Measurements from ENCODE around the gene EPHB2. TPM values are rescaled to one million over a fixed set of nuclear protein-coding genes. Genes with fewer than 3 reads are reported as not detected.

Gene EPHB2
- total RNA-seq, 2 experiments from 2014 or later = 0.08 TPM; not detected in 1

DNA sequence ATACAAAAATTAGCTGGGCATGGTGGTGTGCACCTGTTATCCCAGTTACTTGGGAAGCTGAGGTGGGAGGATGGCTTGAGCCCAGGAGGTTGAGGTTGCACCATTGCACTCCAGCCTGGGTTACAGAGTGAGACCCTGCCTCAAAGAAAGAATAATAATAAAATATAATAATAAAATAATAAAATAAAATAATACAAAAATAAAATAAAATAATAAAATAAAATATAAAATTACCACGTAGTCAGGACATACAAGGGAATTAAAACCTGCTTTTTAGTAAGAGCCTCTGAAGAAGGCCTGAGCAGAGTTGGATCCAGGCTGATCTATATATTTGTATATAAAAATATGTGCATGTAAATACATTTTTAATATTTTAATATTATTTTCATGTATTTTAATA, 41.7 kb downstream of the EPHB2 start:
- ChIA-PET POLR2A (no interaction called here), CTCF (no interaction called here)
- H3K4me1 ChIP-seq (ENCODE audit: insufficient read depth, low read length) = no peaks in the 10 kb centered on the region
- H3K27ac ChIP-seq (ENCODE audit: low read depth in 1 of 2, low read length in 2 of 2) = no peak overlapping the region
- H3K36me3 ChIP-seq (ENCODE audit: insufficient read depth, low read length) = no peaks in the 10 kb centered on the region
- intact Hi-C loops (cut with DNase I, micrococcal nuclease) = no loop called here
- Mint-ChIP-seq H3K4me1 (ENCODE audit: low read depth) (no peaks in the 10 kb centered on the region), H3K36me3 (ENCODE audit: low read depth) (no peaks in the 10 kb centered on the region), H3K4me3 (no peak overlapping the region), H3K27me3 (peaks cover 12% of the 10 kb centered on the region), H3K9me3 (no peaks in the 10 kb centered on the region), H3K27ac (no peak overlapping the region)
- TF ChIP-seq, protein P1, sequence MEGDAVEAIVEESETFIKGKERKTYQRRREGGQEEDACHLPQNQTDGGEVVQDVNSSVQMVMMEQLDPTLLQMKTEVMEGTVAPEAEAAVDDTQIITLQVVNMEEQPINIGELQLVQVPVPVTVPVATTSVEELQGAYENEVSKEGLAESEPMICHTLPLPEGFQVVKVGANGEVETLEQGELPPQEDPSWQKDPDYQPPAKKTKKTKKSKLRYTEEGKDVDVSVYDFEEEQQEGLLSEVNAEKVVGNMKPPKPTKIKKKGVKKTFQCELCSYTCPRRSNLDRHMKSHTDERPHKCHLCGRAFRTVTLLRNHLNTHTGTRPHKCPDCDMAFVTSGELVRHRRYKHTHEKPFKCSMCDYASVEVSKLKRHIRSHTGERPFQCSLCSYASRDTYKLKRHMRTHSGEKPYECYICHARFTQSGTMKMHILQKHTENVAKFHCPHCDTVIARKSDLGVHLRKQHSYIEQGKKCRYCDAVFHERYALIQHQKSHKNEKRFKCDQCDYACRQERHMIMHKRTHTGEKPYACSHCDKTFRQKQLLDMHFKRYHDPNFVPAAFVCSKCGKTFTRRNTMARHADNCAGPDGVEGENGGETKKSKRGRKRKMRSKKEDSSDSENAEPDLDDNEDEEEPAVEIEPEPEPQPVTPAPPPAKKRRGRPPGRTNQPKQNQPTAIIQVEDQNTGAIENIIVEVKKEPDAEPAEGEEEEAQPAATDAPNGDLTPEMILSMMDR (IDR thresholded peaks at IDR 0.05) = no peak
- H3K27me3 ChIP-seq (ENCODE audit: control insufficient read depth in 1 of 2, insufficient read depth in 2 of 2, low read length in 2 of 2) = peaks cover 0 to 3% of the 10 kb centered on the region in 2 experiments
- H3K9me3 ChIP-seq (ENCODE audit: control insufficient read depth in 1 of 2, insufficient read depth in 1 of 2, low read length in 2 of 2) = no peaks in the 10 kb centered on the region
- no peak overlapping the region for H3K4me3 ChIP-seq (ENCODE audit: low read length)
- ATAC-seq (ENCODE audit: poor library complexity) (no peak), DNase-seq (no peak)

DNA sequence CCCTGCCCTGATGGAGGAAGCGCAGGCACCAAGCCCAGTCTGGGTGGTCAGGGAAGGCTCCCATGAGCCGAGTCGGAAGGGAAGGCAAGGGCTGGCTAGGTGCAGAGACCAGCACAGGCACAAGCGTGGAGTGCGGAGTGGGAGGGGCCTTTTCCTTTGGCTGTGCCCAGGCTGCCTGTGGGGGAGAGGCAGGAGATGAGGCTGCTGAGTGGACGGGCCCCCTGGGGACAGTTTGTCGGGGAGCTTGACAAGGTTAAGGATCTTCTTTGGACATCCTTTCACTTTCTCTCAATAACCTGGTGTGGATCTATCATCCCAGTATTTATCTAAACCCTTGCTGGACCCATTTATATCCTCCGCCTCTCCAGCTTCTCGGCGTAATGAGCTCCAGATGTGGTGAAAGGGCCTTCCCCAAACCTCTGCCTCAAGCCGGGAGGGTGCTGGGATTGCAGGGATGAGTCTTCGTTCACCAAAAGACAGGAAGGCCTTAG, 42.9 kb downstream of the EPHB2 start:
- intact Hi-C loops (cut with DNase I, micrococcal nuclease) = no loop called here
- no peaks in the 10 kb centered on the region for H3K9me3 ChIP-seq (ENCODE audit: control insufficient read depth in 1 of 2, insufficient read depth in 1 of 2, low read length in 2 of 2)
- ChIA-PET CTCF (no interaction called here), POLR2A (no interaction called here)
- H3K27ac Mint-ChIP-seq = no peak overlapping the region
- H3K36me3 Mint-ChIP-seq (ENCODE audit: low read depth) = no peaks in the 10 kb centered on the region
- H3K36me3 ChIP-seq (ENCODE audit: insufficient read depth, low read length) = no peaks in the 10 kb centered on the region
- H3K27ac ChIP-seq (ENCODE audit: low read depth in 1 of 2, low read length in 2 of 2) = no peak overlapping the region
- H3K9me3 Mint-ChIP-seq = no peaks in the 10 kb centered on the region
- H3K27me3 ChIP-seq (ENCODE audit: control insufficient read depth in 1 of 2, insufficient read depth in 2 of 2, low read length in 2 of 2) = peaks cover 0 to 3% of the 10 kb centered on the region in 2 experiments
- H3K4me1 Mint-ChIP-seq (ENCODE audit: low read depth) = no peaks in the 10 kb centered on the region
- no peaks in the 10 kb centered on the region for H3K4me1 ChIP-seq (ENCODE audit: insufficient read depth, low read length)
- H3K4me3 Mint-ChIP-seq = no peak overlapping the region
- H3K27me3 Mint-ChIP-seq = peaks cover 12% of the 10 kb centered on the region
- H3K4me3 ChIP-seq (ENCODE audit: low read length) = no peak overlapping the region
- no peak for ATAC-seq (ENCODE audit: poor library complexity)
- TF ChIP-seq, protein P1 (IDR thresholded peaks at IDR 0.05) = no peak
- DNase-seq = no peak

DNA sequence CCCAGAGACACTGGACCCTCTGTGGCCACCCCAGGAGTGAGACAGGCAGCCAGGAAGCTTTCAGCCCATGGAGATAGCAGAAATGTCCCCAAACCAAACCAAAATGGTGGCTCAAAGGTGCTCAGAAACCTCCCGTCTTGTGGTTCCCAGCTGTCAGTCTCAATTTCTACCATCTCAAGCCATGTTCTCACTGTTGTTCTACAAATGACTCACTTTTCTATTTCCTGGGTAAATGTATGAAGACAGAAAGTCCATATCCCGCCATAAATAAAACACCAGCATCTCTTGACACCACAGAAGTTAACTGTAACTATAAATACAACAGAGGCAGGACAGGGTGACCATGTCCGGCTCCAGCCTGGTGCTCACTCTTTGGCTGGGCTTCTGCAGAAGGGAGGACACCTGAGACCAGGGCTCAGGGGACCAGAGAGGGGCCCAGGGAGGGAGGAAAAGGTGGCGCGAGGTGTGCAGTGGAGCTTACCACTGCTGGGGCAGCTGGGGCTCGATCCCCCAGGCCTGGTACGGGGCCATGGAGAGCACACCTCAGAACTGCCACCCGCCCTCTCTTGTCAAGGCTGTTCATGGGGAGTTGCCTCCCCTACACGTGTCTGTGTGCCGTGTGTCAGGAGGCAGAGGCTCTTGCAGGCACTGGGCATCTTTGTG, 43.6 kb downstream of the EPHB2 start:
- Mint-ChIP-seq H3K27ac (no peak overlapping the region), H3K4me1 (ENCODE audit: low read depth) (no peaks in the 10 kb centered on the region), H3K9me3 (no peaks in the 10 kb centered on the region), H3K4me3 (no peak overlapping the region), H3K27me3 (peaks cover 12% of the 10 kb centered on the region), H3K36me3 (ENCODE audit: low read depth) (no peaks in the 10 kb centered on the region)
- TF ChIP-seq, protein P1 (IDR thresholded peaks at IDR 0.05) = no peak
- H3K36me3 ChIP-seq (ENCODE audit: insufficient read depth, low read length) = no peaks in the 10 kb centered on the region
- H3K27me3 ChIP-seq (ENCODE audit: control insufficient read depth in 1 of 2, insufficient read depth in 2 of 2, low read length in 2 of 2) = peaks cover 0 to 3% of the 10 kb centered on the region in 2 experiments
- ChIA-PET POLR2A (no interaction called here), CTCF (no interaction called here)
- intact Hi-C loops (cut with DNase I, micrococcal nuclease) = no loop called here
- no peak for ATAC-seq (ENCODE audit: poor library complexity)
- no peak overlapping the region for H3K27ac ChIP-seq (ENCODE audit: low read depth in 1 of 2, low read length in 2 of 2)
- no peak for DNase-seq
- no peaks in the 10 kb centered on the region for H3K9me3 ChIP-seq (ENCODE audit: control insufficient read depth in 1 of 2, insufficient read depth in 1 of 2, low read length in 2 of 2)
- H3K4me1 ChIP-seq (ENCODE audit: insufficient read depth, low read length) = no peaks in the 10 kb centered on the region
- no peak overlapping the region for H3K4me3 ChIP-seq (ENCODE audit: low read length)
